NB4 (cell line): ENCODE results near the gene HDAC11.
"Not testable (repeated sequence)": the region's sequence is repeated elsewhere in the genome, so short reads cannot be mapped to it uniquely, and the experiment has no call there.

ENCODE experiments used
- MYC ChIP-seq: IDR thresholded peaks from 2 replicates; pipeline ENCODE4 v1.6.1; 2011; ENCODE audit warnings: low read depth, low read length
- POLR2A ChIP-seq: IDR thresholded peaks from 2 replicates; pipeline ENCODE4 v1.6.1; 2011; ENCODE audit warnings: mild to moderate bottlenecking; ENCODE audit not compliant: insufficient read length; ENCODE audit errors: extremely low read depth
- TF ChIP-seq, protein P1 (sequence below): IDR thresholded peaks from one replicate; pipeline ENCODE4 v1.5.1; 2012; ENCODE audit warnings: low read depth, low read length

DNA sequence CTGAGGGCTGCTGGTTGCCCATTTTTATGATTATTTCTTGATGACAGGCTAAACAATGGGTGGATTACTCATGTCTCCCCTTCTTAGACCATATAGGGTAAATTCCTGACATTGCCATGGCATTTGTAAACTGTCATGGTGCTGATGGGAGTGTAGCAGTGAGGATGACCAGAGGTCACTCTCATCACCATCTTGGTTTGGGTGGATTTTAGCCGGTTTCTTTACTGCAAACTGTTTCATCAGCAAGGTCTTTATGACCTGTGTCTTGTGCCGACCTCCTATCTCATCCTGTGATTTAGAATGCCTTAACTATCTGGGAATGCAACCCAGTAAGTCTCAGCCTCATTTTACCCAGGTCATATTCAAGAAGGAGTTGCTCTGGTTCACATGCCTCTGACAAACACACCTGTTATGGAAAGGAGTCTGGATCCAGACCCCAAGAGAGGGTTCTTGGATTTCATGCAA, 49.7 kb upstream of the HDAC11 start:
- not testable (repeated sequence) for TF ChIP-seq MYC, POLR2A
- TF ChIP-seq, protein P1, sequence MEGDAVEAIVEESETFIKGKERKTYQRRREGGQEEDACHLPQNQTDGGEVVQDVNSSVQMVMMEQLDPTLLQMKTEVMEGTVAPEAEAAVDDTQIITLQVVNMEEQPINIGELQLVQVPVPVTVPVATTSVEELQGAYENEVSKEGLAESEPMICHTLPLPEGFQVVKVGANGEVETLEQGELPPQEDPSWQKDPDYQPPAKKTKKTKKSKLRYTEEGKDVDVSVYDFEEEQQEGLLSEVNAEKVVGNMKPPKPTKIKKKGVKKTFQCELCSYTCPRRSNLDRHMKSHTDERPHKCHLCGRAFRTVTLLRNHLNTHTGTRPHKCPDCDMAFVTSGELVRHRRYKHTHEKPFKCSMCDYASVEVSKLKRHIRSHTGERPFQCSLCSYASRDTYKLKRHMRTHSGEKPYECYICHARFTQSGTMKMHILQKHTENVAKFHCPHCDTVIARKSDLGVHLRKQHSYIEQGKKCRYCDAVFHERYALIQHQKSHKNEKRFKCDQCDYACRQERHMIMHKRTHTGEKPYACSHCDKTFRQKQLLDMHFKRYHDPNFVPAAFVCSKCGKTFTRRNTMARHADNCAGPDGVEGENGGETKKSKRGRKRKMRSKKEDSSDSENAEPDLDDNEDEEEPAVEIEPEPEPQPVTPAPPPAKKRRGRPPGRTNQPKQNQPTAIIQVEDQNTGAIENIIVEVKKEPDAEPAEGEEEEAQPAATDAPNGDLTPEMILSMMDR, result not testable (repeated sequence)
